ENCODE measurements around the gene CDH4. TPM values are rescaled to one million over a fixed set of nuclear protein-coding genes. Genes with fewer than 3 reads are reported as not detected.

Gene CDH4
- total and polyA plus RNA-seq, 2 of the 4 experiments (the other 2 are of a cell fraction), result 1.6 to 3.5 TPM

DNA sequence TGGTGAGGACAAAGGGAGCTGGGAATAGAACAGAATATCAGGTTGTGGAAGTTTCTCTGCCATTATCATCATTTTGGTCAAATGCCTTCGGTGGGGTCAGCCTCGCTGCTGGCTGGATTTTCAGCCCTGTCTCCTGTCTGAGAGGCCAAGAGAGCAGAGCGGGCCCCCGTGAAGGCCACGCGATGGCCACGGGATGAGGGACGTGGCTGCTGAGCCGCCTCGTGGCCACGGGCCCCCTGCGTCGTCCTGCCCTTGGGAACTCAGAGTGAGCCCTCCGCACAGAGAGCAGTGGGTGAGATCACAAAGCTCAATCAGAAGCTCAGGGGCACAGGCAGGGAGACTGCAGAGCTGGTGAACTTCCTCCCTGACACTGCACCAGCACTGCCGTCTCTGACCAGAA, 363.7 kb downstream of the CDH4 start:
- intact Hi-C loops (cut with micrococcal nuclease) (no loop called here), in situ Hi-C loops (cut with MboI; ENCODE audit: low sequenced_read_pairs) (no loop called here), dilution Hi-C loops (cut with HindIII; ENCODE audit: low sequenced_read_pairs, unreplicated experiment) (no loop called here)
- WGBS, 2 experiments (ENCODE audit: extremely low coverage in 2 of 2, insufficient read length in 1 of 2), result 91% methylated on average over 13 of the region's 15 CpGs; no CpG with 5 or more reads in 1 of the 2 experiments
- ChIA-PET POLR2A (ENCODE audit: unreplicated experiment) (no interaction called here), CTCF (no interaction called here)
- H3K9ac ChIP-seq (ENCODE audit: low read depth, low read length), result no peak overlapping the region
- BruUV-seq (replicated peaks), result no TSS peak
- H3K23ac ChIP-seq (ENCODE audit: low read depth, low read length), result no peak overlapping the region
- no peak overlapping the region for H2BK5ac ChIP-seq (ENCODE audit: low read depth, low read length, poor library complexity, severe bottlenecking)
- H3K9me3 ChIP-seq (ENCODE audit: control insufficient read depth, insufficient read depth, low read length), result peaks cover 2% of the 10 kb centered on the region; the same call in 1 of the 2 replicates
- no peaks in the 10 kb centered on the region for H3K4me1 ChIP-seq (ENCODE audit: control insufficient read depth, insufficient read depth, low read length)
- H4K91ac ChIP-seq (ENCODE audit: insufficient read depth, low read depth, low read length), result no peak overlapping the region
- no peak overlapping the region for H4K5ac ChIP-seq (ENCODE audit: low read depth, low read length)
- TF ChIP-seq POLR2A (IDR thresholded peaks at IDR 0.05; ENCODE audit: low read depth, low read length), result no peak
- no peak for TF ChIP-seq SMC3 (IDR thresholded peaks at IDR 0.05; ENCODE audit: low read depth, low read length)
- TF ChIP-seq CEBPB (IDR thresholded peaks at IDR 0.05; ENCODE audit: low read depth, low read length), result no peak
- no peak for TF ChIP-seq MAFK (IDR thresholded peaks at IDR 0.05; ENCODE audit: low read depth, low read length)
- TF ChIP-seq, protein P1, sequence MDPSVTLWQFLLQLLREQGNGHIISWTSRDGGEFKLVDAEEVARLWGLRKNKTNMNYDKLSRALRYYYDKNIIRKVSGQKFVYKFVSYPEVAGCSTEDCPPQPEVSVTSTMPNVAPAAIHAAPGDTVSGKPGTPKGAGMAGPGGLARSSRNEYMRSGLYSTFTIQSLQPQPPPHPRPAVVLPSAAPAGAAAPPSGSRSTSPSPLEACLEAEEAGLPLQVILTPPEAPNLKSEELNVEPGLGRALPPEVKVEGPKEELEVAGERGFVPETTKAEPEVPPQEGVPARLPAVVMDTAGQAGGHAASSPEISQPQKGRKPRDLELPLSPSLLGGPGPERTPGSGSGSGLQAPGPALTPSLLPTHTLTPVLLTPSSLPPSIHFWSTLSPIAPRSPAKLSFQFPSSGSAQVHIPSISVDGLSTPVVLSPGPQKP (IDR thresholded peaks at IDR 0.05; ENCODE audit: borderline replicate concordance, low read depth, low read length), result no peak
- TF ChIP-seq, protein P2, sequence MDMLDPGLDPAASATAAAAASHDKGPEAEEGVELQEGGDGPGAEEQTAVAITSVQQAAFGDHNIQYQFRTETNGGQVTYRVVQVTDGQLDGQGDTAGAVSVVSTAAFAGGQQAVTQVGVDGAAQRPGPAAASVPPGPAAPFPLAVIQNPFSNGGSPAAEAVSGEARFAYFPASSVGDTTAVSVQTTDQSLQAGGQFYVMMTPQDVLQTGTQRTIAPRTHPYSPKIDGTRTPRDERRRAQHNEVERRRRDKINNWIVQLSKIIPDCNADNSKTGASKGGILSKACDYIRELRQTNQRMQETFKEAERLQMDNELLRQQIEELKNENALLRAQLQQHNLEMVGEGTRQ (IDR thresholded peaks at IDR 0.05; ENCODE audit: low read depth, low read length), result no peak
- no peak for TF ChIP-seq RCOR1 (IDR thresholded peaks at IDR 0.05; ENCODE audit: insufficient replicate concordance, low read length)
- TF ChIP-seq, protein P3, sequence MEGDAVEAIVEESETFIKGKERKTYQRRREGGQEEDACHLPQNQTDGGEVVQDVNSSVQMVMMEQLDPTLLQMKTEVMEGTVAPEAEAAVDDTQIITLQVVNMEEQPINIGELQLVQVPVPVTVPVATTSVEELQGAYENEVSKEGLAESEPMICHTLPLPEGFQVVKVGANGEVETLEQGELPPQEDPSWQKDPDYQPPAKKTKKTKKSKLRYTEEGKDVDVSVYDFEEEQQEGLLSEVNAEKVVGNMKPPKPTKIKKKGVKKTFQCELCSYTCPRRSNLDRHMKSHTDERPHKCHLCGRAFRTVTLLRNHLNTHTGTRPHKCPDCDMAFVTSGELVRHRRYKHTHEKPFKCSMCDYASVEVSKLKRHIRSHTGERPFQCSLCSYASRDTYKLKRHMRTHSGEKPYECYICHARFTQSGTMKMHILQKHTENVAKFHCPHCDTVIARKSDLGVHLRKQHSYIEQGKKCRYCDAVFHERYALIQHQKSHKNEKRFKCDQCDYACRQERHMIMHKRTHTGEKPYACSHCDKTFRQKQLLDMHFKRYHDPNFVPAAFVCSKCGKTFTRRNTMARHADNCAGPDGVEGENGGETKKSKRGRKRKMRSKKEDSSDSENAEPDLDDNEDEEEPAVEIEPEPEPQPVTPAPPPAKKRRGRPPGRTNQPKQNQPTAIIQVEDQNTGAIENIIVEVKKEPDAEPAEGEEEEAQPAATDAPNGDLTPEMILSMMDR (conservative IDR thresholded peaks at IDR 0.05; ENCODE audit: low read depth, low read length), result no peak
- TF ChIP-seq RAD21 (IDR thresholded peaks at IDR 0.05; ENCODE audit: low read length), result no peak
- no peaks in the 10 kb centered on the region for H3K9me1 ChIP-seq (ENCODE audit: insufficient read depth, low read length)
- no peak overlapping the region for H2AK5ac ChIP-seq (ENCODE audit: low read depth, low read length)
- H2AK9ac ChIP-seq (replicated peaks; ENCODE audit: low read depth, low read length, poor library complexity), result no peak overlapping the region
- no peak overlapping the region for H3K18ac ChIP-seq (ENCODE audit: low read depth, low read length)
- H2AFZ ChIP-seq (replicated peaks; ENCODE audit: low read length, poor library complexity), result no peak overlapping the region
- no peak overlapping the region for H3K56ac ChIP-seq (ENCODE audit: extremely low read depth, insufficient read depth, low read length)
- no peak overlapping the region for H3K4me2 ChIP-seq (ENCODE audit: low read depth, low read length)
- no peak overlapping the region for H3K27ac ChIP-seq (ENCODE audit: insufficient read depth, low read length)
- no peak overlapping the region for H3K4me3 ChIP-seq (ENCODE audit: insufficient read depth, low read depth, low read length)
- no peaks in the 10 kb centered on the region for H3K36me3 ChIP-seq (ENCODE audit: control insufficient read depth, insufficient read depth, low read length)
- no peaks in the 10 kb centered on the region for H3K27me3 ChIP-seq (ENCODE audit: control insufficient read depth, insufficient read depth, low read length)
- H3K4ac ChIP-seq (ENCODE audit: low read depth, low read length), result no peak overlapping the region
- no peaks in the 10 kb centered on the region for H3K79me1 ChIP-seq (ENCODE audit: low read depth in 1 of 2, low read length in 2 of 2)
- H4K20me1 ChIP-seq (ENCODE audit: insufficient read depth, low read length), result no peaks in the 10 kb centered on the region
- H2BK120ac ChIP-seq (ENCODE audit: low read depth, low read length), result no peak overlapping the region
- DNase-seq, result no peak
- no peak overlapping the region for H4K8ac ChIP-seq (ENCODE audit: low read depth in 2 of 2, low read length in 2 of 2)
- no peak overlapping the region for H2BK20ac ChIP-seq (ENCODE audit: low read depth, low read length)
- no peak for ATAC-seq (ENCODE audit: low read depth)
- H3K14ac ChIP-seq (replicated peaks; ENCODE audit: low read depth, low read length), result no peak overlapping the region
- H2BK15ac ChIP-seq (ENCODE audit: low read depth, low read length), result no peak overlapping the region

All from IMR-90 (cell line).